Measurements from ENCODE around the gene HCST.

Gene HCST

GRCh38 chr19:35895911-35896642 lies 6.3 kb upstream of the HCST start:
- DNase-seq (ENCODE audit: low read depth), result no peak
- TF ChIP-seq, protein P1, sequence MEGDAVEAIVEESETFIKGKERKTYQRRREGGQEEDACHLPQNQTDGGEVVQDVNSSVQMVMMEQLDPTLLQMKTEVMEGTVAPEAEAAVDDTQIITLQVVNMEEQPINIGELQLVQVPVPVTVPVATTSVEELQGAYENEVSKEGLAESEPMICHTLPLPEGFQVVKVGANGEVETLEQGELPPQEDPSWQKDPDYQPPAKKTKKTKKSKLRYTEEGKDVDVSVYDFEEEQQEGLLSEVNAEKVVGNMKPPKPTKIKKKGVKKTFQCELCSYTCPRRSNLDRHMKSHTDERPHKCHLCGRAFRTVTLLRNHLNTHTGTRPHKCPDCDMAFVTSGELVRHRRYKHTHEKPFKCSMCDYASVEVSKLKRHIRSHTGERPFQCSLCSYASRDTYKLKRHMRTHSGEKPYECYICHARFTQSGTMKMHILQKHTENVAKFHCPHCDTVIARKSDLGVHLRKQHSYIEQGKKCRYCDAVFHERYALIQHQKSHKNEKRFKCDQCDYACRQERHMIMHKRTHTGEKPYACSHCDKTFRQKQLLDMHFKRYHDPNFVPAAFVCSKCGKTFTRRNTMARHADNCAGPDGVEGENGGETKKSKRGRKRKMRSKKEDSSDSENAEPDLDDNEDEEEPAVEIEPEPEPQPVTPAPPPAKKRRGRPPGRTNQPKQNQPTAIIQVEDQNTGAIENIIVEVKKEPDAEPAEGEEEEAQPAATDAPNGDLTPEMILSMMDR (IDR thresholded peaks at IDR 0.05; ENCODE audit: low read depth, low read length), result no peak
- TF ChIP-seq, protein P2, sequence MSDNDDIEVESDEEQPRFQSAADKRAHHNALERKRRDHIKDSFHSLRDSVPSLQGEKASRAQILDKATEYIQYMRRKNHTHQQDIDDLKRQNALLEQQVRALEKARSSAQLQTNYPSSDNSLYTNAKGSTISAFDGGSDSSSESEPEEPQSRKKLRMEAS (IDR thresholded peaks at IDR 0.05; ENCODE audit: low read depth, low read length), result no peak
- no peak for TF ChIP-seq POLR2A (IDR thresholded peaks at IDR 0.05; ENCODE audit: extremely low read depth, insufficient read length)
- no peak overlapping the region for H3K4me3 ChIP-seq (ENCODE audit: low read depth, low read length)

DNA sequence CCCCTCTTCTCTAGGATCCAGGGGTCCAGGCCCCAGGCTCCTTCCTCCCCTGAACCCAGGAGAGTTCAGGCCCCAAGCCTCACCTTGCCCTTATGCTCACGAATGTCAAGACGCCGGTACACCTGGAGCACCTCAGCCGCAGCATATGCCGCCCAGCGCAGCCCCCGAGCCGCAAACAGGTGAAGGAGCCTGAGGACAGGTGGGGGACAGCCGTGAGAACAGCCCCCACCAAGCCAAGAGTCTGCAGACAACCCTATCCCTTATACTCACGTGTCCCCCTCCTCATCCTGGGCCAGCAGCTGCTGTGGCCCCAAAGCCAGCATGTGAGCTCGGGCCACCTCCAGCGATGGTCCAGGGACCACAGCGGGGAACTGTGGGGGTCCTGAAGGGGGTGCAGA lies 5.7 kb upstream of the HCST start:
- TF ChIP-seq, protein P2 (IDR thresholded peaks at IDR 0.05; ENCODE audit: low read depth, low read length), result no peak
- TF ChIP-seq POLR2A (IDR thresholded peaks at IDR 0.05; ENCODE audit: extremely low read depth, insufficient read length), result no peak
- no peak for TF ChIP-seq MYC (IDR thresholded peaks at IDR 0.05; ENCODE audit: low read depth, low read length)
- TF ChIP-seq, protein P1 (IDR thresholded peaks at IDR 0.05; ENCODE audit: low read depth, low read length), result no peak
- H3K4me3 ChIP-seq (ENCODE audit: low read depth, low read length), result no peak overlapping the region
- DNase-seq (ENCODE audit: low read depth), result no peak

- DNase-seq (ENCODE audit: low read depth), result no peak
- H3K4me3 ChIP-seq (ENCODE audit: low read depth, low read length), result no peak overlapping the region
- TF ChIP-seq, protein P1 (IDR thresholded peaks at IDR 0.05; ENCODE audit: low read depth, low read length), result no peak
- TF ChIP-seq MYC (IDR thresholded peaks at IDR 0.05; ENCODE audit: low read depth, low read length), result no peak
Measured at GRCh38 chr19:35897706-35898451, 4.5 kb upstream of the HCST start.

- no peak for DNase-seq (ENCODE audit: low read depth)
- no peak overlapping the region for H3K4me3 ChIP-seq (ENCODE audit: low read depth, low read length)
- TF ChIP-seq, protein P1 (IDR thresholded peaks at IDR 0.05; ENCODE audit: low read depth, low read length), result no peak
- TF ChIP-seq POLR2A (IDR thresholded peaks at IDR 0.05; ENCODE audit: extremely low read depth, insufficient read length) (no peak), MYC (IDR thresholded peaks at IDR 0.05; ENCODE audit: low read depth, low read length) (no peak)
- TF ChIP-seq, protein P2 (IDR thresholded peaks at IDR 0.05; ENCODE audit: low read depth, low read length), result no peak
Measured at GRCh38 chr19:35898499-35898809, 3.9 kb upstream of the HCST start.

- DNase-seq (ENCODE audit: low read depth), result peak; percentile 81
- TF ChIP-seq, protein P1 (IDR thresholded peaks at IDR 0.05; ENCODE audit: low read depth, low read length), result no peak
- peak; percentile 37 for TF ChIP-seq POLR2A (IDR thresholded peaks at IDR 0.05; ENCODE audit: extremely low read depth, insufficient read length)
- TF ChIP-seq, protein P2 (IDR thresholded peaks at IDR 0.05; ENCODE audit: low read depth, low read length), result peak; percentile 18; the same call in 1 of the 2 replicates
- H3K4me3 ChIP-seq (ENCODE audit: low read depth, low read length), result peak overlapping the region; percentile 74
Measured at GRCh38 chr19:35899547-35900214, 2.6 kb upstream of the HCST start.

Measured in NB4 (cell line).